MCF 10A (cell line): ENCODE measurements around the gene RAPGEF3. TPM values are rescaled to one million over a fixed set of nuclear protein-coding genes. Genes with fewer than 3 reads are reported as not detected.

Experiments
- BruUV-seq: library from RNA; stranded (reverse); fragments of 400-500 nt; replicated peaks from 2 replicates; lab custom pipeline; 2021; lab: Mats Ljungman, UMichigan
- CTCF ChIA-PET: fragments of 300-600 bp; sonication (Branson Sonifier 250); formaldehyde crosslinking; extraction: SDS; loops from one replicate; lab custom pipeline; 2021; ENCODE audit warnings: antibody characterized with exemption, inconsistent platforms; lab: Yijun Ruan, JAX
- POLR2A ChIA-PET: fragments of 300-600, 350-650 bp; sonication (Branson Sonifier 250); formaldehyde crosslinking; extraction: SDS; loops from one replicate; lab custom pipeline; 2020; ENCODE audit warnings: antibody characterized with exemption, inconsistent platforms; lab: Yijun Ruan, JAX
- DNase-seq: peaks from one replicate; pipeline ENCODE4 v3.0.0-alpha.2; 2018; ENCODE audit not compliant: unreplicated experiment
- H3K27ac Mint-ChIP-seq: one replicate; pipeline ENCODE4 v1.8.0; 2022; ENCODE audit warnings: mild to moderate bottlenecking, low read depth, mixed read lengths; ENCODE audit not compliant: unreplicated experiment
- H3K27me3 Mint-ChIP-seq: one replicate; pipeline ENCODE4 v1.8.0; 2022; ENCODE audit warnings: mixed read lengths; ENCODE audit not compliant: insufficient read depth, unreplicated experiment
- H3K36me3 Mint-ChIP-seq: one replicate; pipeline ENCODE4 v1.8.0; 2022; ENCODE audit warnings: mild to moderate bottlenecking, moderate library complexity, mixed read lengths; ENCODE audit not compliant: insufficient read depth, unreplicated experiment
- H3K4me1 Mint-ChIP-seq: one replicate; pipeline ENCODE4 v1.8.0; 2022; ENCODE audit warnings: mixed read lengths; ENCODE audit not compliant: insufficient read depth, unreplicated experiment
- H3K4me3 Mint-ChIP-seq: one replicate; pipeline ENCODE4 v1.8.0; 2022; ENCODE audit warnings: mild to moderate bottlenecking, moderate library complexity, mixed read lengths; ENCODE audit not compliant: unreplicated experiment
- H3K9me3 Mint-ChIP-seq: one replicate; pipeline ENCODE4 v1.8.0; 2022; ENCODE audit warnings: mixed read lengths; ENCODE audit not compliant: unreplicated experiment
- CTCF ChIP-seq: fragments of 200-600 bp; IDR thresholded peaks from one replicate; pipeline ENCODE4 v1.8.0; 2022; ENCODE audit warnings: antibody characterized with exemption, mild to moderate bottlenecking; ENCODE audit not compliant: unreplicated experiment
- intact Hi-C: fragments of 100-400 bp; cut with micrococcal nuclease; formaldehyde crosslinking; loops from 2 replicates; pipeline ENCODE4 v1.14.1; 2022
- total RNA-seq: library from RNA; stranded (reverse); gene quantifications from 2 replicates; pipeline ENCODE4 v1.2.3, GENCODE V29; 2022

RAPGEF3 gene
- total RNA-seq, 1 experiment from 2014 or later, result 1.4 TPM

GRCh38 chr12:47772738-47773061 is 14.0 kb upstream of the RAPGEF3 start:
- Mint-ChIP-seq H3K4me3 (peak overlapping the region; percentile 74), H3K36me3 (no peaks in the 10 kb centered on the region), H3K4me1 (peaks cover 13% of the 10 kb centered on the region), H3K27me3 (no peaks in the 10 kb centered on the region), H3K27ac (peak overlapping the region; percentile 59), H3K9me3 (no peaks in the 10 kb centered on the region)
- POLR2A ChIA-PET, result interaction anchor here (0.6 to 2.7 kb wide), 8 partner anchors 15 to 408 kb away, joined by 3 to 19 read pairs (median 4); no protein-coding TSS in a partner anchor
- TF ChIP-seq CTCF, result no peak
- intact Hi-C loops, result no loop called here
- no peak for DNase-seq
- BruUV-seq, result no TSS peak
- CTCF ChIA-PET, result interaction anchor here (0.6 to 38.2 kb wide), 9 partner anchors 9 to 61 kb away, joined by 3 to 843 read pairs (median 4); partner anchors contain the start of gene RAPGEF3

- TF ChIP-seq CTCF, result no peak
- intact Hi-C loops, result no loop called here
These were observed 13.5 kb upstream of the RAPGEF3 start for GRCh38 chr12:47772094-47772660.

GRCh38 chr12:47771304-47771703 is 12.6 kb upstream of the RAPGEF3 start:
- CTCF ChIA-PET, result interaction anchor here (0.6 to 38.2 kb wide), 8 partner anchors 8 to 1401 kb away, joined by 3 to 843 read pairs (median 46); partner anchors contain the start of gene RAPGEF3
- Mint-ChIP-seq H3K4me1 (peaks cover 9% of the 10 kb centered on the region), H3K4me3 (no peak overlapping the region), H3K27me3 (no peaks in the 10 kb centered on the region), H3K36me3 (no peaks in the 10 kb centered on the region), H3K9me3 (no peaks in the 10 kb centered on the region), H3K27ac (no peak overlapping the region)
- intact Hi-C loops, result no loop called here
- no peak for DNase-seq
- BruUV-seq, result no TSS peak
- no peak for TF ChIP-seq CTCF
- POLR2A ChIA-PET, result no interaction called here

More at GRCh38 chr12:47772094-47772660, 13.5 kb upstream of the RAPGEF3 start:
- no peak for DNase-seq
- BruUV-seq, result no TSS peak
- H3K4me3 Mint-ChIP-seq, result peak overlapping the region; percentile 74
- H3K36me3 Mint-ChIP-seq, result no peaks in the 10 kb centered on the region
- H3K27me3 Mint-ChIP-seq, result no peaks in the 10 kb centered on the region
- CTCF ChIA-PET, result interaction anchor here (0.7 to 38.2 kb wide), 9 partner anchors 10 to 62 kb away, joined by 3 to 843 read pairs (median 6); partner anchors contain the start of gene RAPGEF3
- peak overlapping the region; percentile 59 for H3K27ac Mint-ChIP-seq
- H3K4me1 Mint-ChIP-seq, result peaks cover 16% of the 10 kb centered on the region
- H3K9me3 Mint-ChIP-seq, result no peaks in the 10 kb centered on the region
- POLR2A ChIA-PET, result interaction anchor here (0.6 to 2.7 kb wide), 8 partner anchors 14 to 408 kb away, joined by 3 to 19 read pairs (median 4); no protein-coding TSS in a partner anchor

- H3K27ac Mint-ChIP-seq, result no peak overlapping the region
- CTCF ChIA-PET, result interaction anchor here (0.6 to 38.2 kb wide), 14 partner anchors 9 to 80 kb away, joined by 3 to 843 read pairs (median 4); partner anchors contain the start of genes RAPGEF3 and RPAP3
These were observed 11.5 kb upstream of the RAPGEF3 start for GRCh38 chr12:47770086-47770726.

More at GRCh38 chr12:47770086-47770726, 11.5 kb upstream of the RAPGEF3 start:
- DNase-seq, result peak; percentile 68
- TF ChIP-seq CTCF, result no peak
- H3K27me3 Mint-ChIP-seq, result no peaks in the 10 kb centered on the region
- no TSS peak for BruUV-seq
- POLR2A ChIA-PET, result interaction anchor here (0.9 to 5.8 kb wide), 7 partner anchors 15 to 93 kb away, joined by 3 to 38 read pairs (median 5); no protein-coding TSS in a partner anchor
- peaks cover 15% of the 10 kb centered on the region for H3K4me1 Mint-ChIP-seq
- H3K36me3 Mint-ChIP-seq, result no peaks in the 10 kb centered on the region
- intact Hi-C loops, result no loop called here
- no peaks in the 10 kb centered on the region for H3K9me3 Mint-ChIP-seq
- H3K4me3 Mint-ChIP-seq, result no peak overlapping the region
